Measurements from ENCODE around the gene RPLP2.
A peak's percentile ranks its signal among the peaks of the same experiment; 100 is the strongest.

RPLP2 gene

DNA sequence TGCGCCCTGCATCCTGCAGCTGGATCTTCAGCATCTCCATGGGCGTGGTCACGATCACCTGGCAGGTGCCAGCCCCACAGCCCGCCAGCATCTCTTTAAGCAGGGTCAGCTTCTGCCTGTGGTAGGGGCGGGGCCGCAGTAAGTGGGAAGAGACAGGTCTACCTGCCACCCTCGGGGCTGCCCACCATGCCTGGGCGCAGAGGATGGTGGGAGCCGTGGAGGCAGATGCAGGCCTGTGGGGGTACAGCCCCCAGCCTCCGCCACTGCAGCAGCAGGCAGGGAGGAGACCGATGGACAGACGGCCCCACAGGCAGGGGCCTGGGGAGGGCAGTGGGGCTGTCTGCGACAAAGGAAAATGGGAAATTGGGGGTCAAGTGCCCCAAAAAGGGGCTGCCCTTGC, 16.9 kb upstream of the RPLP2 start:
- H3K4me3 Mint-ChIP-seq: no peak overlapping the region
- DNase-seq (ENCODE audit: low spot score in 2 of 2): no peak
- ATAC-seq (ENCODE audit: low read depth): no peak
- no peaks in the 10 kb centered on the region for H3K9me3 Mint-ChIP-seq
- no peak overlapping the region for H3K27ac Mint-ChIP-seq
- H3K36me3 Mint-ChIP-seq: peaks cover 12% of the 10 kb centered on the region
- H3K4me1 Mint-ChIP-seq: peaks cover 7% of the 10 kb centered on the region
- peaks cover 2% of the 10 kb centered on the region for H3K27me3 Mint-ChIP-seq

- Mint-ChIP-seq H3K36me3 (peaks cover 12% of the 10 kb centered on the region), H3K27ac (no peak overlapping the region), H3K4me1 (peaks cover 7% of the 10 kb centered on the region), H3K9me3 (no peaks in the 10 kb centered on the region), H3K27me3 (peaks cover 2% of the 10 kb centered on the region), H3K4me3 (no peak overlapping the region)
- ATAC-seq (ENCODE audit: low read depth): no peak
- DNase-seq (ENCODE audit: low spot score in 2 of 2): no peak
Measured at GRCh38 chr11:793556-793955, 16.2 kb upstream of the RPLP2 start.

DNA sequence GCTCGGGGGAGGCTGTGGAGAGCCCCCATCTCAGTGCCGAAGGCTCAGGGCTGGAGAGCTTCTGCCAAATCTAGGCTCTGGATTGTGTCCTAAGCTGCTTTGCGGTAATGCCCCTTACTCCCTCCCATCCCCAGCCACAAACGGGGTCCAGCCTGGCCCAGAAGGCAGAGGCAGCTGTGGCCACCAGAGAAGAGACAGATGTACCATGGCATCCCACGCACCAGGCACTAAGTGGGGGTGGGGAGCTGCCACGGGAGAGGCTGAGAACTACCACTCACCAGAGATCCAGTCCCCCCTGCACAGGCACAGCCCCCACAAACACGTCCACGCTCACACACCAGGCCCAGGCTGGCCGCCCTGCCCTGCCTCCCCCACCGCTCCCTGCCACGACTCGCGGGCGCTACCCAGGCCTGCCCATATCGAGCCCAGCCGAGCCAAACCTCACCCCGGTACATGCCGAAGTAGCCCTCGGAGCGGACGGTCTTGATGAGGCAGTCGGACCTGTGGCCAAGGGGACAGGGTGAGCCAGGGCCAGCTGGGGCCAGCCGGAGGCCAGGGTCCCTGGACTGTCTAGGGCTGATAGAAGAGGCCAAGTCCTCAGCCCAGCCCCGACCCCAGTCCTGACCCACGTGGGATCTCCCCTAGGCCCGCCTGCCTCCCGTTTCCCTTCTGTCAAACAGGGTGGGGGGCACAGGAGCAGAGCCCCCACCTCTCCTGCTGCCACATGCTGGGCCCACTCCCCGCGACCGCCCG, 15.6 kb upstream of the RPLP2 start:
- H3K27me3 Mint-ChIP-seq: no peaks in the 10 kb centered on the region
- no peak for DNase-seq (ENCODE audit: low spot score in 2 of 2)
- peaks cover 7% of the 10 kb centered on the region for H3K4me1 Mint-ChIP-seq
- ATAC-seq (ENCODE audit: low read depth): no peak
- H3K4me3 Mint-ChIP-seq: peak overlapping the region; percentile 27
- H3K36me3 Mint-ChIP-seq: peaks cover 12% of the 10 kb centered on the region
- no peak overlapping the region for H3K27ac Mint-ChIP-seq
- H3K9me3 Mint-ChIP-seq: no peaks in the 10 kb centered on the region

DNA sequence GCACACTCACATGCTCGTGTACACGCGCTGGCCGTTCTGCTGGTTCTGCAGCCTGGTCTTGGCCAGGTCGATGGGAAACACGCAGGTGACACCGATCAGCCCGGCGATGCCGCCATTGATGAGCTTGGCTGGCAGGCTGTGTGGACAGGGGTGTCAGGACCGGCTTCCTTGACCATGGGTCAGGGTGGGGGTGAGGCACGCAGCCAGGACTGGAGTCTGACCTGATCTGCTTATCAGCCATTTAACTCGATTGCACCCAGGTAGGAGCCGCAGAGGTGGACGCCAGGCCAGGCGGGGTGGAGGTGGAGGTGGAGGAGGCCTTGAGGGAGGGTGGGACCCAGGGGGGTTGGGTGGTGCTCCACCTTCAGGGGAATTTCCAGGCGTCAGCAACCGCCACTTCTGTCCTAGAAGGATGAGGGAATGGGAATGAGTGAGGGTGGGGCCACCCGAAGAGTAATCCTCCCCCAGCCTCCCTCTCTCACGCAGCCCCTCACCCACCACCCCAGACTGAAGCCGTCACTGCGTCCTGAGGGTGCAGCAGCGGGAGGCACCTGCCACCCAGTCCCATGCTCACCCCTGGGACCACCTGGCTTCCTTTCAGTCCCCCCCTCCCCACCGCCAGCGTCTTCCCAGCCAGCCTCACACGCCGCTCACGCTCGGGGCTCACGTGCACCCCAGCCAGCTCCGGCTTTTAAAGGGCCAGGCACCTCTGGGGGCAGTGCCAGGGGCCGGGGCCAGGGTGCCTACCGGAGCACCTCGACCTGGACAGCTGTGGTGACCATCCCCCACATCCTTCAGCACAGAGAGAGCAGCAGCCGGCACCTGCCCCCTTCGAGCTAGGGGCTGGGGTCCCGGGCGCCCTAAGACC, 14.8 kb upstream of the RPLP2 start:
- DNase-seq (ENCODE audit: low spot score in 2 of 2): no peak
- no peak overlapping the region for H3K27ac Mint-ChIP-seq

GRCh38 chr11:795634-796564, 13.9 kb upstream of the RPLP2 start:
- H3K36me3 Mint-ChIP-seq: peaks cover 10% of the 10 kb centered on the region
- no peaks in the 10 kb centered on the region for H3K9me3 Mint-ChIP-seq
- DNase-seq (ENCODE audit: low spot score in 2 of 2): peak; percentile 53 to 64
- peaks cover 7% of the 10 kb centered on the region for H3K4me1 Mint-ChIP-seq
- peak overlapping the region; percentile 98 for H3K4me3 Mint-ChIP-seq
- ATAC-seq (ENCODE audit: low read depth): peak; percentile 47
- H3K27me3 Mint-ChIP-seq: no peaks in the 10 kb centered on the region
- H3K27ac Mint-ChIP-seq: peak overlapping the region; percentile 89

More for the DNA sequence above, 14.8 kb upstream of the RPLP2 start:
- no peaks in the 10 kb centered on the region for H3K27me3 Mint-ChIP-seq
- H3K4me1 Mint-ChIP-seq: peaks cover 7% of the 10 kb centered on the region
- no peaks in the 10 kb centered on the region for H3K9me3 Mint-ChIP-seq
- H3K36me3 Mint-ChIP-seq: peaks cover 12% of the 10 kb centered on the region
- peak overlapping the region; percentile 98 for H3K4me3 Mint-ChIP-seq
- no peak for ATAC-seq (ENCODE audit: low read depth)

- peak overlapping the region; percentile 89 for H3K27ac Mint-ChIP-seq
- H3K27me3 Mint-ChIP-seq: no peaks in the 10 kb centered on the region
- H3K36me3 Mint-ChIP-seq: peaks cover 9% of the 10 kb centered on the region
- H3K9me3 Mint-ChIP-seq: no peaks in the 10 kb centered on the region
- peak overlapping the region; percentile 98 for H3K4me3 Mint-ChIP-seq
- H3K4me1 Mint-ChIP-seq: peaks cover 7% of the 10 kb centered on the region
- DNase-seq (ENCODE audit: low spot score in 2 of 2) (no peak), ATAC-seq (ENCODE audit: low read depth) (no peak)
Measured at GRCh38 chr11:796565-797295, 13.0 kb upstream of the RPLP2 start.

DNA sequence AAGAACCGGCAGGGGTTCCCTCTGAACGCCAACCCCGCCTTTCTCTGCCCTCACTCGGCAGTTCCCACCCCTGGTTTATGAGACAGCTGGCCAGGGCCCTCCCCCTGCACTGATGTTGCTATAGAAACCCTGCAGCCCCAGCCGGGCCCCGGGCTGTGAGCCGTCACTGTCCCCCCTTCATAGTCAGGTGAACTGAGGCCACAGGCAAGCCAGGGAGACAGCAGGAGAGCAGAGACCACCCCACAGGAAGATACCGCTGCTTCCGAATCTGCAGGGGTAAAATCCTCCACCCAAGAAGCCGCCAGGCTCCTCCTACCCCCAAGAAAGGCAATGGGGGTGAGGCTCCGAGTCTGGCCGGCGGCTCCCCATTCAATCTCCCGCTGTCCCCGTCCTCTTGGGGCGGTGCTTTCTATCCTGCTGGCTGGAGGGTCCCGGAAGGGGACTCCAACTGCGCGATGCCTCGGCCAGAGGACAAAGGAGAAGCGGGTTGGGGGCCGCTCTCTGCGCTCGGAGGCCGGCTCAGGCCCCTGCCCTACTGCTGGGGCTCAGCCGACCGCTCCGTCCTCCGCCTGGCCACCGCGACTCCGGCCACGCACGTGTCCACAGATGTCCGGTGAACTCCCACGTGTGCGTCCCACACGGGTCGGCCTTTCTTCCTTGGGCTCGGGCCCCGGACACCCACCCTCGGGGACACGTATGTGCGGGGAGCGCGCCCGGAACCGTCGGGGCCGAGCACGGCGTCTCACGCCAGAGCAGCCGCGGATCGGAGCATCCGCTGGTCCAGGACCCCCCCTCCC, 12.3 kb upstream of the RPLP2 start:
- peaks cover 7% of the 10 kb centered on the region for H3K4me1 Mint-ChIP-seq
- no peaks in the 10 kb centered on the region for H3K9me3 Mint-ChIP-seq
- DNase-seq (ENCODE audit: low spot score in 2 of 2): peak; percentile 75 to 84
- peak overlapping the region; percentile 98 for H3K4me3 Mint-ChIP-seq
- peak overlapping the region; percentile 89 for H3K27ac Mint-ChIP-seq
- H3K36me3 Mint-ChIP-seq: peaks cover 7% of the 10 kb centered on the region
- peak; percentile 59 for ATAC-seq (ENCODE audit: low read depth)
- H3K27me3 Mint-ChIP-seq: no peaks in the 10 kb centered on the region

DNA sequence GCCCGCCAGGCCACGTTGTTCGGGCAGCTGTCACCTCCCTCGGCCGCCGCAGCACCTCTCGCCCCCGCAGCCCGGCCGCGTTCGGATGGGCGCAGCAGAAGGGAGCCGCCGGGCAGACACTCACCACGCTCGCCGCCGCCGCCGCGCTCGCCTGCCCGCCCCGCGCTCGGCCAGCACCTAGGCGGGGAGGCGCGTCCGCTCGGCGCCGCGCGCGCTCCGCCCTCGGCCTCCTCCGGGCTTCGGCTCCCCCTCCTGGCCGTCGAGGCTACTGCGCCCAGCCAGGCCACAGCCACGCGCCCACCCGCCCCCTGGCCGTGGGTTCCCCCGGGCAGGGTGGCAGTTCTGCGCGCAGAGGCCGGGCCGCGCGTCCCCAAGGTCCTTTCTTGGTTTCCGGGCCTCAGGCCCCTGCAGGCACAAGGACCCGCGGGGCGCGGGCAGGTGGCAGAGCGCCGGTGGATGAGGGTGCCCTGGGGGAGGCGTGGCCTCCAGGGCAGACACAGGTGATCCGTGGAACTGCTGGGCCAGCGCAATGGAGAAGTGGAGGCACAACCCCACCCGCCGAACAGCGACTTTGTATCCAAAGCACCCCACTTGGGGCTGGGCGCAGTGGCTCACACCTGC, 11.6 kb upstream of the RPLP2 start, which contains the start of gene SLC25A22:
TSS of gene SLC25A22 (minus strand) at position 189 of the 621 bp plus-strand sequence. CDS start 3,275 bp downstream, outside the sequence.
- Mint-ChIP-seq H3K9me3 (no peaks in the 10 kb centered on the region), H3K36me3 (peaks cover 4% of the 10 kb centered on the region), H3K4me1 (peaks cover 7% of the 10 kb centered on the region), H3K27me3 (no peaks in the 10 kb centered on the region), H3K27ac (peak within 1 kb of the TSS; percentile 89), H3K4me3 (peak within 1 kb of the TSS; percentile 98)
- ATAC-seq (ENCODE audit: low read depth) (peak; percentile 66), DNase-seq (ENCODE audit: low spot score in 2 of 2) (peak; percentile 92 to 97)

- no peak overlapping the region for H3K4me3 Mint-ChIP-seq
Measured at GRCh38 chr11:799641-800316, 10.0 kb upstream of the RPLP2 start.

GRCh38 chr11:800473-800872, 9.3 kb upstream of the RPLP2 start:
- H3K4me1 Mint-ChIP-seq: peaks cover 13% of the 10 kb centered on the region
- H3K9me3 Mint-ChIP-seq: no peaks in the 10 kb centered on the region
- DNase-seq (ENCODE audit: low spot score in 2 of 2): no peak
- H3K36me3 Mint-ChIP-seq: peaks cover 4% of the 10 kb centered on the region
- H3K27me3 Mint-ChIP-seq: no peaks in the 10 kb centered on the region
- H3K4me3 Mint-ChIP-seq: no peak overlapping the region
- no peak overlapping the region for H3K27ac Mint-ChIP-seq
- no peak for ATAC-seq (ENCODE audit: low read depth)

More at GRCh38 chr11:799641-800316, 10.0 kb upstream of the RPLP2 start:
- Mint-ChIP-seq H3K27me3 (no peaks in the 10 kb centered on the region), H3K36me3 (peaks cover 4% of the 10 kb centered on the region), H3K27ac (no peak overlapping the region), H3K4me1 (peaks cover 12% of the 10 kb centered on the region), H3K9me3 (no peaks in the 10 kb centered on the region)
- ATAC-seq (ENCODE audit: low read depth) (no peak), DNase-seq (ENCODE audit: low spot score in 2 of 2) (no peak)

DNA sequence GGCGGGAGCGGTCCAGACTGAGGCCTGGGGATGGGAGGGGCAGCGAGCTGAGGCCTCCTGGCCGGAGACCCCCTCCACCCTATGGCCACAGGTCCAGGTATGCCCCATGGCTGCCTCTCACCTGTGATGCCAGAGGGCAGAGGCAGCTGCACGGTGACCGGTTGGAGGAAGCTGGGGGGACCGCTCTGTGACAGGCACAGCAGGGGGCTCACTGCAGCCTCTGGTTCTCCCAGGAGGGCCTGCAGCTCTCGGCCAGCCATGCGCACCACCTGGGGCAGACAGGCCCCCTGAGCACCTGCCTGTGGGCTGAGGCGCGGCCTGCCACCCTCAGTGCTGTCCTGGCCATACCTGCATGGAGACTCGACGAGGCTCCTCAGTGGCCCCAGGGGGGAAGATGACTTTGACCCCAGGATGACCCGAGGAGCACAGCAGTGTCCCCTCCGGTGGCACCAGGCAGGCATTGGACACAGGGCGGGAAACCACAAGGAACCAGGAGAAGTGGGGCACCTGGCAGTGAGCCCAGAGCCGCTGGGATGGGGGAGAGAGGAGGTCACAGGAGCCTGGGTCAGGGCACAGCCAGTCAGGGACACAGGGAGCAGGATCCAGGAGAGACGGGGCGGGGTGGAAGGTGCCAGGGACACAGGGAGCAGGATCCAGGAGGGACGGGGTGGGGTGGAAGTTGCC, 8.5 kb upstream of the RPLP2 start:
- H3K27ac Mint-ChIP-seq: no peak overlapping the region
- no peak overlapping the region for H3K4me3 Mint-ChIP-seq
- H3K4me1 Mint-ChIP-seq: peaks cover 12% of the 10 kb centered on the region
- DNase-seq (ENCODE audit: low spot score in 2 of 2) (no peak), ATAC-seq (ENCODE audit: low read depth) (no peak)
- no peaks in the 10 kb centered on the region for H3K9me3 Mint-ChIP-seq
- H3K27me3 Mint-ChIP-seq: no peaks in the 10 kb centered on the region
- H3K36me3 Mint-ChIP-seq: peaks cover 2% of the 10 kb centered on the region

All from memory B cell (primary cell).